DMS53 treated with DMSO at 0.1 percent for 48 hours (cell line): ENCODE results near the gene UTP11.
"Not testable (repeated sequence)": the region's sequence is repeated elsewhere in the genome, so short reads cannot be mapped to it uniquely, and the experiment has no call there.

Source experiments
- DNase-seq: peaks from one replicate; lab custom pipeline; 2025; ENCODE audit not compliant: unreplicated experiment; lab: John Stamatoyannopoulos, UW

The UTP11 gene, protein sequence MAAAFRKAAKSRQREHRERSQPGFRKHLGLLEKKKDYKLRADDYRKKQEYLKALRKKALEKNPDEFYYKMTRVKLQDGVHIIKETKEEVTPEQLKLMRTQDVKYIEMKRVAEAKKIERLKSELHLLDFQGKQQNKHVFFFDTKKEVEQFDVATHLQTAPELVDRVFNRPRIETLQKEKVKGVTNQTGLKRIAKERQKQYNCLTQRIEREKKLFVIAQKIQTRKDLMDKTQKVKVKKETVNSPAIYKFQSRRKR

GRCh38 chr1:38012363-38013226 is at the start of gene UTP11:
TSS of gene UTP11 (plus strand) at chr1:38012734. CDS start at chr1:38012803, 69 bp downstream.
- DNase-seq = peak; percentile 99

DNA sequence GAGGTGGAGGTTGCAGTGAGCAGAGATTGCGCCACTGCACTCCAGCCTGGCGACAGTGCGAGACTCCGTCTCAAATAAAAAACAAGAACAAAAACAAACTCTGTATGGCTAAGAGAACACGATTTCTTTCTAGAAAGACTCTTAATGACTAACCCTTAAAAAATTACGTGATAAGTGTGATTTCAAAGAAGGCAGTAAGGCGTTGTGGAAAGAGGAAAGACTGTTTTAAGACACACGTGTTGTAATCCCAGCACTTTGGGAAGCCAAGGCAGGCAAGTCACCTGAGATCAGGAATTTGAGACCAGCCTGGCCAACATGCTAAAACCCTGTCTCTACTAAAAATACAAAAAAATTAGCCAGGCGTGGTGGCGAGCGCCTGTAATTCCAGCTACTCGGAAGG is 48.4 kb upstream of the UTP11 start:
- DNase-seq = not testable (repeated sequence)

- no peak for DNase-seq
Measured at GRCh38 chr1:37965301-37965700, 47.2 kb upstream of the UTP11 start.

DNA sequence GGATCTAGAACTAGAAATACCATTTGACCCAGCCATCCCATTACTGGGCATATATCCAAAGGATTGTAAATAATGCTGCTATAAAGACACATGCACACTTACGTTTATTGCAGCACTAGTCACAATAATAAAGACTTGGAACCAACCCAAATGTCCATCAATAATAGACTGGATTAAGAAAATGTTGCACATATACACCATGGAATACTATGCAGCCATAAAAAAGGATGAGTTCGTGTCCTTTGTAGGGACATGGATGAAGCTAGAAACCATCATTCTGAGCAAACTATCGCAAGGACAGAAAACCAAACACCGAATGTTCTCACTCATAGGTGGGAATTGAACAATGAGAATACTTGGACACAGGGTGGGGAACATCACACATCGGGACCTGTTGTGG is 38.9 kb upstream of the UTP11 start:
- DNase-seq = not testable (repeated sequence)

GRCh38 chr1:37974567-37974966 is 38.0 kb upstream of the UTP11 start:
- DNase-seq = no peak

DNA sequence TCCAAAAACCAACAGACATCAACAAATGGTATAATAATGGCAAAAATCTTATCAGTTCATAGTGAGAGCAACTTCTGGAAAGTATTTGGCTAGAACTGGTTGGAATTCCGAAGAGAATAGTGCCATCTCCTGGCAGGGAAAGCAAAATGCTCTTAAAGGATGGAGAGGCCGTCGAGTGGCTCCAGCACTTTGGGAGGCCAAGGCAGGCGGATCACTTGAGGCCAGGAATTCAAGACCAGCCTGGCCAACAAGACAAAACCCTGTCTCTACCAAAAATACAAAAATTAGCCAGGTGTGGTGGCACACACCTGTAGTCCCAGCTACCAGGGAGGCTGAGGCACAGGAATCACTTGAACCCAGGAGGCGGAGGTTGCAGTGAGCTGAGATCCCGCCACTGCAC is 37.5 kb upstream of the UTP11 start:
- peak; percentile 53 for DNase-seq

DNA sequence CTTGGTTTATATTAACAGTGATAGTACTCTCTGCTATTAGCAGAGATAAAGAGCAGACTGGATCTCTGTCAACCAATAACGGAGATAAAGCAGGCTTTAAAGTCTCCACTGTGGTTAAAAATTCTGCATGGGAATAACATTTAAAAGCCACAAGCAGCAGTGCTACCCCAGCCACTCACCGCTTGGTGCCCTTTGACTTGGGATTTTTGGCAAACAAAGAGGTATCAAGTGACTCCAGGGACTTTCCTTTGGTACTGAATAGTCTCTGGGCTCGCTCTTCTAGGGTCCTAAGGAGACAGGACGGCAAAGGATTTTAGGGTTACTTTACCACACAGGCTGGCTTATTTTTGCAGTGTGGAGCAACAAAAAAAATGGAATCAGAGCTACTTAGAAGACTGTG is 34.0 kb upstream of the UTP11 start:
- DNase-seq = no peak

- no peak for DNase-seq
Measured at GRCh38 chr1:37983546-37983945, 29.0 kb upstream of the UTP11 start.

GRCh38 chr1:37987679-37988078 is 24.9 kb upstream of the UTP11 start:
- no peak for DNase-seq

DNA sequence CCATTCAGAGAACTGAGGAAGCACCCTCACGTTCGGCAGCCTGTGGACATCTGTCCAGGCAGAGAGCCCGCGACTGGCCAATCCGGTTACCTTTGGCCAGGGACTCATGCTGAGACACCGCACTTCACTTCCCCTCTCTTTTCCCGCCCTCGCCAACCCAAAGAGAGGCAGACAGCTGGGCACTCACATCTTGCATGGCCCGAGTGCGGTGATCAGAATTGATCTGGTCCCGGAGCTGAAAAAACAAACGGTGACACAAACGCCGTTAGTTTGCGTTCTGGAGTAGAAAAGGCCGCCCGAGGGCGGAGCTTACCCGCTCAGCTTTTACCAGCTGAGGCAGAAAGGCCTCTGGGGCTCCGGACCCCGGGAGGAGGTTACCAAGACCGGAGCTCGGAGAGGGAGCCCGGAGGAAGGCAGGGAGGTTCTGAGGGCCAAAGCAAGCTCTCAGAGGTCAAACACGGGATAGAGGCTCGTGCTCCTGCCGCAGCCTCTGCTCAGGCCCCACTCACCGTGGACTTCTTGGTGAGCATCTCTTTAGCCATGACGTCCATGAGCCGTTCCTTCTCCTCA is 23.1 kb upstream of the UTP11 start:
- DNase-seq = no peak

- no peak for DNase-seq
Measured at GRCh38 chr1:37994886-37995566, 17.5 kb upstream of the UTP11 start.

GRCh38 chr1:37995751-37996345 is 16.7 kb upstream of the UTP11 start:
- peak; percentile 30 for DNase-seq

DNA sequence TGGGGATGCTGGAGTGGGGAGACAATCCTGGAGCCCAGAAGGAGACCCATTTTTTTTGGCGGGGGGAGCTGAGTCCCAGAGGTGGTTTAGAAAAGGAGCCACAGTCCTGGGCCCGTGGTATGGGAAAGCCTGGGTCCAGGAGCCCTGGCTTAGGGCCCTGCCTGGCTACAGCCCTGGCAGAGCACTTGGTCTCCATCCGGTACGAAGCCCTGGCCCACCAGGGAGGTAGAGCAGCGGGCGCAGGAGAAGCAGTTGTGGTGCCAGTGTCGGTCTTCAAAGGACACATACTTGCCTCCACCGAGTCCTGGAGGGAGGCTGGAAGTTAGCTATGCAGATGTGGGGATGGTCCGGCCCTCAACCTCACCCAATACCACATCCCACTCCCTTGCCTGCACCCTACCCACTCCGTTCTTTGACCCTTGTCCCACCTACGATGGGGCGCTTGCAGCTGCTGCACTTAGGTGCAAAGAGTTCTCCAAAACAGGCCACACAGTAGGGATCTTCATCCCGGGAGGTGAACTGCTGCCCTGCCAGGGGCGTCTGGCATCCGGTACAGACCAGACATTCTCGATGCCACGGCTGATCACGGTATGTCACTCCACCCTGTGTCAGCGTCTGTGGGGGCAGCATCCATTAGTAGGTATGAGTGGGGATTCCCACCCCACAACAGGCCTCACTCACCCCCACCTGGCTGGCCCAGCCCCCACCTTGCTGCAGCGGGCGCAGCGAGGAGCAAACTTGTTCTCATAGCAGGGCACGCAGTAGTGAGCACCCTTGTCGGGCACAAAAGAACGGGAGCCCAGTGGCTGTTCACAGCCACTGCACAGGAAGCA is 15.1 kb upstream of the UTP11 start:
- DNase-seq = no peak

GRCh38 chr1:37998089-37998808 is 14.3 kb upstream of the UTP11 start:
- no peak for DNase-seq

GRCh38 chr1:37998913-37999429 is 13.6 kb upstream of the UTP11 start:
- DNase-seq = no peak

GRCh38 chr1:37999430-38000232 is 12.9 kb upstream of the UTP11 start:
- peak; percentile 63 for DNase-seq

DNA sequence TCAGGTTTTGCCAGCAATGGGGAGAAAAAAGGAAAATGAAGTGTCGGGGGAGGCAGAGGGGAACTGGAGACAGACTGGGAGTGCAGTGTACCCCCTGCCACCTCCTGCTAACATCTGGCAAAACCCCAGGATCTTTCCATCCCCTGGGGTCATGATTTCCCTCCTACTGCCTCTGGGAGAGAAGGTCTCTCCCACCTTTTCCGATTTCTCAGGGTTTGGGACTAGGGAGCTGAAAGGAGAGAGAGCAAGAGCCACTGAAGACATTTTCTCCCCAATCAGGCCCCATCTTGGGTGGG is 12.4 kb upstream of the UTP11 start:
- no peak for DNase-seq

DNA sequence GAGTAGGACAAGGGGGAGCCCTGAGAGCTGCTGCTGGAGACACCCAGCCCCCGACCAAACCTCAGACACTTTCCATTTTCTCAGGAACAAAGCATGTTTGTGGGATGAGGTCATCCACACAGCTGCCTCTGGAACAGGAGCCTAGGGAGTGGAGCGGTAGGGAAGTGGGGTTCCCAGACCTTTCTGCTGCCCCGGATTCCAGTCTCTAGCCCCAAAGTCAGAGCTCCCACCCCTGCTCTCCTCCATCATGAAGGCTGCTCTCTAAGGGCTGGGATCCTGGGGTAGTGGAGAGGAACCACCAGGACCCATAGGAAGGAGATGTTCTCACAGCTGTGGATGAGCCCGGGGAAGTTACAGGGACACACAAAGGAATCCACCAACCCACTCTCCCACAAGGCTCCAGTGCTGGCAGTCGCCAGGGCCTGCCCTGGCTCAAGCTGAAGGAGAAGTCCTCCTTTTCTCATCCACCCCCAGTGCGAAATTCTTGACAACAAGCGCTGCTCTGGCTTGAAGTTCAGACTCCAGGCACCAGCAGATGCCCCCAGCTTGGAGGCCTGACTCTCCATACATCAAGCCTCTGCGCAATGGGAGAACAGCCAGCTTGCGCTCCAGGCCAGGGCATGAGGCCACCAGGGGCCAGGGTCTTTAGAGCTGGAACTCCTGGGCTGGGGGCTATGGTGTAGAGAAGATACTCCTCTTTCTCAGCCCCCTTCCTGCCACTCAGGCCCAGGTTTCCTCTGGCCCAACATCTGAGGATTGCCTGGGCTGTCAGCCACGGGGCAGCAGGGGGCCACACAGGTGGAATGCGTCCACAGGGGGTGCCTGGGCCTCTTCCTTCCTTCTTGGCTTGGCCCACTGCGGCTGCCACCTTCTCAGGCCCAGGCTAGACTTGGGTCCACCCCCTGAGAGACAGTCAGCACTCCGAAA is 11.7 kb upstream of the UTP11 start:
- no peak for DNase-seq
